B cell (primary cell): Measurements from ENCODE around the gene PCSK7.

Experiments used
- CTCF ChIP-seq: fragments of 200-600 bp; IDR thresholded peaks from one replicate; pipeline ENCODE4 v1.8.0; 2022; ENCODE audit warnings: antibody characterized with exemption, mild to moderate bottlenecking
- EZH2 ChIP-seq: IDR thresholded peaks from 2 replicates; pipeline ENCODE4 v1.6.1; 2012; ENCODE audit warnings: borderline replicate concordance, low read depth, mild to moderate bottlenecking, moderate library complexity, low read length; ENCODE audit not compliant: insufficient read depth, poor library complexity, severe bottlenecking

GRCh38 chr11:117180020-117180419 is 51.9 kb downstream of the PCSK7 start:
- no peak for TF ChIP-seq CTCF
- TF ChIP-seq EZH2 = no peak
